HG03460 (cell line): ENCODE measurements around the gene DGKE.
A peak's percentile ranks its signal among the peaks of the same experiment; 100 is the strongest.

ENCODE experiments used
- ATAC-seq: cut with Tn5 transposase; IDR thresholded peaks from one replicate; pipeline ENCODE4 v1.9.1; 2021; ENCODE audit not compliant: unreplicated experiment

Gene DGKE

DNA sequence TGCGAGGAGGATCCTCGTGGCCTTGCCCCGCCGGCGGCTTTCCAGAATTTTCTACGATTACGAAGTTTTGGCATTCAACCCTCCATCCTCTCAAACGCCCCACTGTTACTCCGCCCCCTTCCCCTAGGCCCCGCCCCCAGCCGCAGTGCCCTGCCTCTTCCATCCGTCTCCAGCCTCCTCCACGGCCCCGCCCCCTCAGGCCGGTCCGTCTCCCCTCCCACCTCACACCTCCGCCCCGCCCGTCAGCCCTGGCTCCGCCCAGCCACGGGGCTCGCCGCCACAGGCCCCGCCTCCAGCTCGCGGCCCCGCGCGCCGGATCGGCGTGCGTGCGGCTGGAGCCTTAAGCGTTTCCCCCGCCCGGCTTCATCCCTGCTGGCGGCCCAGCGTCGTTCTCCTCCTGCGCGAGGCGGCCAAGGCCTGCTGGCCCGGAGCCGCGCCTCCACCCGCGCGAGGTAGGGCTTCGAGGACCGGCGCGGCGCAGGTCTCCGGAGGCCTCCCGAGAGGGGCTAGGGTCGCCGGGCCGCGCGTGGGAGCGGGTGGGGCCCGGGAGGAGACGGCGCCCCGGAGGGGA lies at the start of gene DGKE, which contains the start of gene C17orf67:
DGKE (plus strand) TSS at position 343 of the 571 bp plus-strand sequence. CDS start 645 bp downstream, outside the sequence.
C17orf67 (minus strand) TSS at position 112 of the 571 bp plus-strand sequence. CDS start 18,110 bp downstream, outside the sequence.
- ATAC-seq = peak; percentile 76

- no peak for ATAC-seq
These were observed 48.5 kb upstream of the DGKE start for GRCh38 chr17:56785405-56785804.

DNA sequence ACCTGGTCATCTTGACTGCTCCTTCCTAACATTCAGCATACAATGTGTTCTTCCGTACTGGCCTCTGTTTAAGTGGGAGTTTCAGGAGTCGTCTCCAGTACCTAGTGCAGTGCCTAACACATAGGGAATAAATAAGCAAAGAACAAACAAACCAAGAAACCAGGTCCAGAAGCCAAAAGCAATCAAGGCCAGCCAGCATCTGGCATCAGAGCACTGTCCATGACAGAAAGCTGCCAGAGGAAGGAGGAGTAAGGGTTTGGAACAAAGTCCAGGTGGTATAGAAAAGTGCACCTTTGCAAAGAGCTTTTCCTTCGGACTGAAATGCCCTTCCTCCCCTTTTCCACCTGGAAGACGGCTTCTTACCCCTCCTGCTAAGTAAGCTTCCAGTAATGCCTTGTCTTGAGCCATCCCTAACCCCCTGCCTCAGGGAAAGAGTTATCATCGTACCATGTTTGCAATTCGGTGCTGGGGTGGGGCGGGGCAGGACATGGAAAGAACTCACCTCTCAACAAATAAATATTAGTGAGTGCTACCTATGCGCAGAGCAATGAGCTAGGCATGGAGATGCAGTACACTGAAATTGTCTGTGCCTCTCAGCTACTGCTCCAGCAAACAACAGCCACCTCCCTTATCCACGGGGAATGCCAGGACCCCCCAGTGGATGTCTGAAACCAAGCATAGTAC lies 47.8 kb upstream of the DGKE start:
- no peak for ATAC-seq

DNA sequence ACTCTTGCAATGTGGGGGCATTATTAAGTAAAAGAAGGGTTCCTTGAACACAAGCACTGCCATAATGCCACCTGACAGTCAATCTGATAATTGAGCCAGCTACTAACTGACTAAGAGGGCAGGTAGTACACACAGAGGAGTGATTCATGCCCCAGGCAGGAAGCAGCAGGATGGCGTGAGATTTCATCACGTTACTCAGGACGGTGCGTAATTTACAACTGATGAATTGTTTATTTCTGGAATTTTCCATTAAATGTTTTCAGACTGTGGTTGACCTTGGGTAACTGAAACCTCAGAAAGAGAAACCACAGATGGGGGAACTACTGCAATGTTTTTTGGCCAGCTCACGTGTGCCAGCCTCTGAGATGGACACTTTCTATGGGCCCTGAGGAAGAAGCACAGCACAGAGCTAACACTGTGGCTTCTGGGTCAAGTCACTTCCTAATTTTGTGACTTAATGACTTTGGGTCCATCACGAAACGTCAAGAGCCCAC lies 46.9 kb upstream of the DGKE start:
- ATAC-seq = peak; percentile 79

- no peak for ATAC-seq
These were observed 41.7 kb upstream of the DGKE start for GRCh38 chr17:56792267-56792666.

- no peak for ATAC-seq
These were observed 40.4 kb upstream of the DGKE start for GRCh38 chr17:56793531-56793930.

- no peak for ATAC-seq
These were observed 40.0 kb upstream of the DGKE start for GRCh38 chr17:56793957-56794356.

DNA sequence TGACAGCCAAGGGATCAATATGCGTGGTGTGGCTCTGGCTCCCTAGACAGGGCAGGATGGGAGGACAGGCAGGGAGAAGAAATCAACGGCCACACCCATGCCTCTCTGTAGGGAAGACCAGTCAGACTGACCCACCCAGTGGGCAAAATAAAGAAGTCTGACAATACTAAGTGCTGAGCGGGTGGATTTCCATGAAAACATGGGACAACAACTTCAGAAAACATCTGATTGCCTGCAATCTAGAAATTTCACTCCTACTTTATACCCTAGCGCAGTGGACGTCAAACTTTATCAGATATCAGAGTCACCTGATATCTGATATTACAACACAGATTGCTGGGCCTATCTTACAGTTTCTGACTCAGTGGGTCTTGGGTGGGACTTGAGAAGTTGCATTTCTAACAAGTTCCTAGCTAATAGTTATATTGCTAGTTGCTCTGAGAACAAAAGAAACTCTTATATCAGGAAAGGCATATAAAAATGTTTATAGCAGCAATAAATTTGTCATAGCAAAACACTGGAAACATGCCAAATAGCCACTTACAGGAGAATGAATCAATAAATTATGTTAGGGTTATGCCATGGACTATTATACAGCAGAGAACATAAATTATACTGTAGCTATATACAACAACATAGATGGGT lies 38.6 kb upstream of the DGKE start:
- no peak for ATAC-seq

GRCh38 chr17:56796536-56796935 lies 37.4 kb upstream of the DGKE start:
- ATAC-seq = no peak

DNA sequence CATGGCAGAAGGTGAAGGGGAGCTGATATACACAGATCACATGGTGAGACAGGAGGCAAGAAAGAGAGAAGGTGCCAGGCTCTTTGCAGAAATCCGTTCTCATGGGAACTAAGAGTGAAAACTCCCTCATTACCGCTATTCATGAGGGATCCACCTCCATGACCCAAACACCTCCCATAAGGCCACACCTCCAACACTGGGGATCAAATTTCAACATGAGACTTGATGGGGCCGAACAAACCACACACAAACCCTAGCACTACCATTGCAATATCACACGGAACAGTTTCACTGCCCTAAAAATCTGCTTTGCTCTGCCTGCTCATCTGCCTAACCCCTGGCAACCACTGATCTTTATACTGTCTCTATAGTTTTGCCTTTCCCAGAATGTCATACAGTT lies 35.0 kb upstream of the DGKE start:
- no peak for ATAC-seq

DNA sequence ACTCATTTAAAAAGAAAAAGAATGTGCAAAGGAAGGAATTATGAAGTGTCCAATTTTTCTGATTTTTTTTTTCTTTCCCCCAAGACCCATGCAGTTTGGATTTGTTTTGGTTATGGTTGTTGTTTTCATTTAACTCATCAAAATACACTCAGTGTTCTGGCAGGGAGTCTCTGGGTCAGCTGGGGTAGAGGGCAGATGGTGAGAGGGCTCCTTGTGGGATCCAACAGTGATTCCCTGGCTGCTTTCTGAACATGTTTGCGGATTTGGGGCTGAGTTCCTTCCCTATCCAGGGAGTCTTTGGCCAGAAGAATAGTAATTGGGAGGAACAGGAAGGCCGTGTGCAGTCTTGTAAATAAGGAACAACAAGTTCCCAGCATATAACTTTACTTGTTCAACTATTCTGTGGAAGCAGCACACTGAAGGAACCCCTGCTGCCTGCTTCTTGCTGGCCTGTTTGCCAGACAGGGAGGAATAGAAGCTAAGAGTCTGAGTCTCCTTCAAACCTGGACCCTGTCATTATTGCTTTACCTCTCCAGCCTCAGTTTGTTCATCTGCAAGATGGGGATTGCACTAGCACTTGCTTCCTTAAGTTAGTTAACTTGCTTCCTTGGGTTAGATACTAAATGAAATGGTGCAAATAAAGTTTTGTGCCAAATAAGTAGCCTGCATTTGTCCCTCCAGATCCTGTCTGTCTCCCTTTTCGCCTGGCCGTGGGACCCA lies 32.3 kb upstream of the DGKE start:
- no peak for ATAC-seq

DNA sequence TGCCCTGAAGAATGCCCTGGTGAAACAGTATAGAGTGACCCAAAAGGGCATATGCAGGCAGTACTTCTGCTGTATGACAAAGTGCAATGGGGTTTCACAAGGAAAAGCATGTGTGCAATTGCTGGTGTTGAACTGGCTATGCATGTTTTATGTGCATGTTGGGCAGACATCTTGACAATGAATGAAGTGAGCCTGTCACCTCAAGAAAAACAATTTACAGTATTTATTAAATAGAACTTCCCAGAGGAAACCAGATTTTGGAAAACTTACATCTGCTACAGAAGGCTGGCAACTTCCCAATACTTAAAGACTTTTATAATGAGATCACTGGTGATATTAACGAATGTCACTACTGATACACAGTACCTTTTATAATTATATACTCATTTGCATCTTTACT lies 30.9 kb upstream of the DGKE start:
- ATAC-seq = no peak

- no peak for ATAC-seq
These were observed 29.5 kb upstream of the DGKE start for GRCh38 chr17:56804454-56804853.

DNA sequence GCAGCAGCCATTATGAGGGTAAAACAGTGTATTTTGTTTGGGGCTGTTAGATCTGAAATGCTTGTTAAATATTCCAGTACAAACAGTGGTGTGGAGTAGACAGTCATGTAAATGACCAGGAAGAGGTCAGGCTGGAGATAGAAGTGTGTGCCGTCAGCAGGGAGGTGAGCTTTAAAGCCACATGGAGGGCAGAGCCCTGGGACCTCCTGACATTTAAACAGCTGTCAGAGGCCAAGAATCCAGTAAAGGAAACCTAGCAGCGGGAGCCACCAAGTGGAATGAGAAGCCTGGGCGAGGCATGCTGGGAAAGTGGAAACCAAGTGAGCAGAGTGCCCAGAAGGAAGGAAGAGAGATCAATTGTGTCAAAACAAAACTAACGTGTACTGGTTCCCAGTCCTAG lies 27.0 kb upstream of the DGKE start:
- no peak for ATAC-seq

DNA sequence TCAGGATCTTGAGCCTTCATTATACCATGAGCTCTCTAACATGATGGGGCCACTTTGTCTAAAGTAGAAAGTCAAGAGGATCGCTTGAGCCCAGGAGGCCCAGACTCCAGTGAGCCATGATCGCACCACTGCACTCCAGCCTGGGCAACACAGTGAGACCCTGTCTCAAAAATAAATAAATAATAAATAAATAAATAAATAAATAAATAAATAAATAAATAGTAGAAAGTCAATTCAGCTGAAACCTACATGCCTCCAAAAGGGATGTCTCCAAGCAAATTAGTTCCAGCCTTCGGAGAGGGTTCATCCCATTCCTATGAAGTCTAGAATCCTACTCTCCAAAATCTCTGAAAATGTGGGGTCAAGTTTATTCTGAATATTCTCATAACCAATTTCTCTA lies 26.2 kb upstream of the DGKE start:
- ATAC-seq = no peak

DNA sequence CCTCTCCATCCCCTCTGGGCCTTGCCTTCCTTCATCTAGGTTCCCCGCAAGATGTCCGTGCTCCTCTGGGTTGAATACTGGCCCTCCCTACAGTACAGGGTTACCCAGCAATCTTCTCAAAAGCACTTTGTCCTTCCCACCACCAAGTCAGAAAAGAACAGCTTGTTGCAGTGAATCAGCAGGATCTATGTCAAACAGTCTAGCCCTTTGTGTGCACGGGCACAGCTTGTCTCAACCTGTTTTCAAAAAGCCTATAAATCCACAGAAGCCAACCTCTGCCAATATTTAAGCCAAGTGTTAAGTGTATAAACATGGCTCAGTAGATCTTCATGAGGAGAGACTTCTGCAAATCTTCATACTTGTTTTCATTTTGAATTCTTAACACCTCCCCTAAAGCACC lies 25.4 kb upstream of the DGKE start:
- no peak for ATAC-seq

DNA sequence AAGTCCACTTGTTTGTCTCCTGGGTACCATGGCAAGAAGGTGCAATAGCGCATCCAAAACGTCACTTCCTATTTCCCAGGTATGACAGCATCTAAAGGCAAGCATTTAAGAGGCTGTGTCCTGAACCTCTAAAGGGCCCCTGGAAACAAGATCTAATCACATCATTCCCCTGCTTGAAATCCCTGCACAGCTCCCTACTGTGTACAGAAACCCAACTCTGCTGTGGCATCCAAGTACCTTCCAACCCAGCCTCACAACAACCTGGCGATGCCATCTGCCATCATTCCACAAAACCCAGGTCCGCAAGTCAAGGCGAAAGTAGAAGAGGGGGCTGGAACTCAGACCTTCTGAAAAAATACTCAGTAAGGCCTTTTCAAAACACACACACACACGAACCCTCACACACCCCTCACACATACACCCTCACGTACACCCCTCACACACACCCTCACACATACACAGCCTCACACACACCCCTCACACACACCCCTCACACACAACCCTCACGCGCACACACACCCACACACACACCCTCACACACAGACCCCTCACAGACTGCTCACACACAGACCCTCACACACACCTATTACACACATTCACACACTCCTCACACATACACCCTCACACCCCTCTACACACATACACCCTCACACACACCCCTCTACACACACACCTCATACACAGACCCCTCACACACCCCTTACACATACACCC lies 24.7 kb upstream of the DGKE start:
- no peak for ATAC-seq

DNA sequence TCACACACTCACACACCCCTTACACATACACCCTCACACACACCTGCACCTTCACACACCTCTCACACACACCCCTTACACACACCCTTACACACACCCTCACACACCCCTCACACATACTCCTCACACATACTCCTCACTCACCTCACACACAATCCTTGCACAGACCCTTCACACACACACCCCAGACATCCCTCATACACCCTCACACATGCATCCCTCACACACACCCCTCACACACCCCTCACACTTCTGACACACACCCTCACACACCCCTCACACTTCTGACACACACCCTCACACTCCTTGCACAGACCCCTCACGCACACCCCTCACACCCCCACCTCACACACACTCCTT lies 24.2 kb upstream of the DGKE start:
- ATAC-seq = no peak

DNA sequence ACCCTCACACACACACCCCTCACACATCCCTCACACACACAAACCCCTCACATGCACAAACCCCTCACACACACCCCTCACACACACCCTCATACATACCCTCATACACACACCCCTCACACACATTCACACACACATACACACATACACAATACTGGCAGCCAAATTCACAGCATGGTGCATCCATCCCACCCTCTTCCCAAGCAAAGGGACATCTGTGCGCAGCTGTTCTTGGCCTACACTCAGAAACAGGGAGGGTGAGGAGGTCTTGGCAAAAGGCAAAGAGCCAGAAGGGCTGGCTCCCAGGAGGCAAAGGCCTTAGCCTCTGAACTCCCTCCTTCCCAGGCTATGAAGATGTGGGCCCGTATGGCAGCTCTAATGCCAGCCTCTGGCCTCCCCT lies 23.6 kb upstream of the DGKE start:
- ATAC-seq = no peak

DNA sequence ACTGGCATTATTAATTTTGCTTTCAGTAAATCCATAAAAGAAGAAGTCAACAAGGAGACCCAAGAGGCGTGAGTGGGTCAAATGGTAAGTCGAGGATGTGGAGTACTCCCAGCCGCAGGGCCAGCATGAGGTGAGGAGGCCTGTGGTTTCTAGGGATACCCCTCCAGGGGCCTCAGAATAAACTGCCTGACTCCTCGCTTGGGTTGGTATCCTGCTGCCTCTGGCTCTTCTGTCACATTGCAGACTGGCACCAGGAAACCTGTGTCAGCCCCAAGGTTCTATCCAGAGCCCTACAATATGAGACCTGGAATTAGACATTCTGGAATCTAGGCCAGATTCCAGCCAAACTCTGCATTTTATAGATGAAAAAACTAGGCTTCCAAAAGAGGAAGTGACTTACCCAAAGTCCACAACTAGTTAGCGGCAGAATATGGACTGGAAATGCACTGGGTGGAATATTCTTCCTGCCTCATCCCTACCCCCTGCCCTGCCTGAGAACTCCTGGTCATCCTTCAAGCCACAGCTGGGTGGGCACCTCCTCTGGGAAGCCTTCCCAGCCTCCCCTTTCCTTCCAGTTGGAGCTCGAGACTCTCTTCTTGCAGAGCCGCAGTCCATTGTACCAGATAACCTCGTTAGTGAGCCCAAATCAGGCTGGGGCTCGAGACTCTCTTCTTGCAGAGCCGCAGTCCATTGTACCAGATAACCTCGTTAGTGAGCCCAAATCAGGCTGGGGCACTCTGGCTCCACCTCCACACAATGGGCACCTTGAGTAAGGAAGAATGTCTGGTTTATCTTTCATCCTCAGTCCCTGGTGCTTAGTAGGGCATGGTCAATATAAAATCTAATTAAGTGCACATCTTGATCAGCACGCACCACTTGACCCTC lies 22.8 kb upstream of the DGKE start:
- no peak for ATAC-seq
